Activated CD4-positive, alpha-beta T cell treated with anti-CD3 and anti-CD28 coated beads, Interleukin-2, amount 10 ng/mL, durations not matched to agents 7 days and 5 days (primary cell): ENCODE measurements around the gene COL6A1. TPM values are rescaled to one million over a fixed set of nuclear protein-coding genes. Genes with fewer than 3 reads are reported as not detected.
"Not testable (repeated sequence)": the region's sequence is repeated elsewhere in the genome, so short reads cannot be mapped to it uniquely, and the experiment has no call there.

ENCODE experiments used
- CTCF ChIA-PET: fragments of 350-600 bp; sonication (Branson Sonifier 250); formaldehyde crosslinking; loops from one replicate; lab custom pipeline; 2021; ENCODE audit warnings: antibody characterized with exemption; lab: Charles Lee
- POLR2A ChIA-PET: fragments of 350-600 bp; sonication (Branson Sonifier 250); formaldehyde crosslinking; loops from one replicate; lab custom pipeline; 2021; ENCODE audit warnings: antibody characterized with exemption; lab: Charles Lee
- DNase-seq: peaks from one replicate; pipeline ENCODE4 v3.0.0-alpha.2; 2020
- H3K27ac Mint-ChIP-seq: one replicate; pipeline ENCODE4 v1.8.0; 2021; ENCODE audit warnings: mild to moderate bottlenecking, moderate library complexity, mixed read lengths
- H3K27me3 Mint-ChIP-seq: one replicate; pipeline ENCODE4 v1.8.0; 2021; ENCODE audit warnings: mixed read lengths
- H3K36me3 Mint-ChIP-seq: one replicate; pipeline ENCODE4 v1.8.0; 2021; ENCODE audit warnings: low read depth, mixed read lengths
- H3K4me1 Mint-ChIP-seq: one replicate; pipeline ENCODE4 v1.8.0; 2021; ENCODE audit warnings: mixed read lengths
- H3K4me3 Mint-ChIP-seq: one replicate; pipeline ENCODE4 v1.8.0; 2021; ENCODE audit warnings: mild to moderate bottlenecking, moderate library complexity, mixed read lengths
- H3K9me3 Mint-ChIP-seq: one replicate; pipeline ENCODE4 v1.8.0; 2021; ENCODE audit warnings: mixed read lengths
- total RNA-seq, 2 experiments: library from RNA; stranded (reverse); gene quantifications; one replicate each; pipeline ENCODE4 v1.2.3, GENCODE V29; 2021

Gene COL6A1
- total RNA-seq, 2 experiments from 2014 or later = 0.27 to 0.40 TPM

DNA sequence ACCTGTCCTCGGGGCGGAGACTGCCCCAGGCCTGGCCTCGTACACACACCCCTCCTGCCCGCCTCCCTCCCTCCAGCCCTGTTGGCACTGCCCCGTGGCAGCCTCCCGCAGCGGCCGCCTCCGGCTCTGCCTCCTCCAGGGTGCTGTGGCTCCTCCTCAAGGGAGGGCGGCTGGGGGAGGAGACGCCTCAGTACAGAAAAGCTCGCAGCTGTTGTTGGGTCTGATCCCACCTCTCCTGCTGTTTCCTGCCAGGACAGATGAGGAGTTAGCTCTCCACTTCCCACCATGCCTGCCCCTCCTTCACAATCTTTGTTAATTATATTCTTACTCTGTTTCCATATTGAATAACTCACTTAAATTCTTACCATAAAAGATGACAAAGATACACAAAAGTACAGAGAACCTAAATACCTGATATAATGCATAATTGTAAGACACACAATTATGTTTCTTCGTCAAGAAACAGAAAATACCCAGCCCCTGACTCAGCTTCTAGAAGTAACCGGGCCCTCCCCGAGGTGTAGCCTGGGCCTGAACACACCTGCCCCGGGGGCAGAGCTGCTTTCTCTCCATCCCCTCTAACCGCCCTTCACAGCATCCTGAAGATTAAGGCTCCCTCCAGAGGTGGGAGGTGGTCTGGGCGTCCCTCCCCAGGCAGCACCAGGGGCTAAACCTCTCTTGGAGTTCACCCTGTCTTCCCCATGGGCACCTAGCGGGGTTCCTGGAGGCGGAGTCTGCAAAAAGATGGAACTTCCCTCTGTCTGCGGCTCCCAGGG is 30.6 kb upstream of the COL6A1 start:
- no peaks in the 10 kb centered on the region for H3K4me1 Mint-ChIP-seq
- H3K36me3 Mint-ChIP-seq = no peaks in the 10 kb centered on the region
- no peak overlapping the region for H3K4me3 Mint-ChIP-seq
- DNase-seq = no peak
- H3K27me3 Mint-ChIP-seq = peaks cover 14% of the 10 kb centered on the region
- POLR2A ChIA-PET = no interaction called here
- CTCF ChIA-PET = interaction anchor here (0.8 kb wide), 1 partner anchor 8 kb away, joined by 3 read pairs; no protein-coding TSS in a partner anchor
- H3K27ac Mint-ChIP-seq = no peak overlapping the region
- H3K9me3 Mint-ChIP-seq = peaks cover 3% of the 10 kb centered on the region

DNA sequence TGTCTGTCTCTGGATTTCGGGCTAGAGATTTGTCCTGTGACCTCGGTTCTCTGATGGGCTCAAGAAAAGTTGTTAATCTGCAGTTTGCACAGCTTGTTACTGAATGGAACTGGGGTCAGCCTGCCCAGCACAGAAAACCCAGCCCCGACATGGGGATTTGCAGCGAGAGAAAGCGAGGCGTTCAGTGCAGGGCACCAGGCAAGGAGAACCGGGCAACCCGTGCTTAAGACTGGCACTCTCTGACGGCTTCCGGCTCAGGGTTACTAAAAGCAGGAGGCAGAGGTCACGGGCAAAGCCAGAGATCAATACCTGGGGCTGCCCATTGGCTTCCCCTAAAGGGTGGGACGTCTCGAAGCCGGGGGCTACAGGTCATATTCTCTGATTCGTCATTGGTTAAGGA is 29.9 kb upstream of the COL6A1 start:
- DNase-seq = no peak
- H3K27me3 Mint-ChIP-seq = peaks cover 21% of the 10 kb centered on the region
- H3K4me1 Mint-ChIP-seq = no peaks in the 10 kb centered on the region
- POLR2A ChIA-PET = no interaction called here
- CTCF ChIA-PET = no interaction called here
- no peak overlapping the region for H3K27ac Mint-ChIP-seq
- peaks cover 3% of the 10 kb centered on the region for H3K9me3 Mint-ChIP-seq
- no peaks in the 10 kb centered on the region for H3K36me3 Mint-ChIP-seq
- H3K4me3 Mint-ChIP-seq = no peak overlapping the region

DNA sequence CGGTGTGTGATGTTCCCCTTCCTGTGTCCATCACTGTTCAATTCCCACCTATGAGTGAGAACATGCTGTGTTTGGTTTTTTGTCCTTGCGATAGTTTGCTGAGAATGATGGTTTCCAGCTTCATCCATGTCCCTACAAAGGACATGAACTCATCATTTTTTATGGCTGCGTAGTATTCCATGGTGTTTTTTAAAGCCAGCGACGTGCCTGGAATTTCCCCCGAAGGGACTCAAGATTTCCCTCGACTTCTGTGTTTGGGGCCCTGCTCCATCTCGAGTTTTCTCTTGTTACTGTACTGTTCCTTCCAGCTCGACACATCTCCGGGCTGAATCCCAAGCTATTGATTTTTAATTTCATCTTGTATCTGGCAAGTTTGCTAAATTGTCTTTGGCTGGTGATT is 29.0 kb upstream of the COL6A1 start:
- POLR2A ChIA-PET, H3K4me1 Mint-ChIP-seq, H3K27ac Mint-ChIP-seq, H3K9me3 Mint-ChIP-seq, DNase-seq, CTCF ChIA-PET, H3K36me3 Mint-ChIP-seq, H3K4me3 Mint-ChIP-seq: not testable (repeated sequence)
- peaks cover 22% of the 10 kb centered on the region for H3K27me3 Mint-ChIP-seq

DNA sequence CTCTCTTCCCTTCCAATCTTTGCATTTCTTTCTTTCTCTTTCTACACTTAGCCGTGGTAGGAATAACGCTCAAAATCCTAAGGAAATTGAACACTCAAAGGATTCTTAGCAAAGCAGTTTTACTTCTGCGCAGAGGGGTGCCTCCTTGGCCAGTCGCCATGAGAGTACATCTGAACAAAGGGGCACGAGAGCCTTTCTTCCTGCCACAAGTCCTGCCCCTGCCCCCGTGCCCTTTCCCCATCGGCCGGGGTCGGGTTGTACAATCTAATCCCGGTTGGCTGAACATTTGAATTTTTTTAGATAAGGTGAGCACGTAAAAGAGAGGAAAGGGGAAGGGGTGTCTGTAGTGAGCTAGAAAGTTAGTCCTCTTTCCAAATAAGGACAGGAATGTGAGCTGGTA is 28.6 kb upstream of the COL6A1 start:
- CTCF ChIA-PET = no interaction called here
- Mint-ChIP-seq H3K9me3 (peaks cover 3% of the 10 kb centered on the region), H3K27me3 (peaks cover 23% of the 10 kb centered on the region), H3K36me3 (no peaks in the 10 kb centered on the region), H3K27ac (no peak overlapping the region), H3K4me3 (no peak overlapping the region), H3K4me1 (peaks cover under 1% of the 10 kb centered on the region)
- DNase-seq = no peak
- POLR2A ChIA-PET = no interaction called here

DNA sequence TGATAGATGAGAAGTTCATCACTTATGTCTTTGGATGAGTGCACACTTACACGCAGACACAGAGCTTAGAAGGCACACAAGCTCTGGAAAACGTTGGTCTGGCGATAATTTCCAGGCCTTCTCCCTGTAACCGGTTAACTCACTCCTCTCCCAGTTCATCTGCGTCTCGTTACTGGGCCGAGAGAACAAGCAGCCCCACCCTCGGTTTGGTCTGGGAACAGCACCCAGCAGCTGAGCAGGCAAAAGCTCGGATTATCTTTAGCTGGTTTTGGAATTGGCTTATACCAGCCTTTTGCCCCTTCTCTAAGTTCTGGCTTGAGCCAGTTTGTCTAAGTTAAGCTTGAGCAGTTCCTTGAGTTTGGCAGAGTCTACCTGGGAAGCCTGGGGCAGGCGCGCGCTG is 27.3 kb upstream of the COL6A1 start:
- CTCF ChIA-PET = interaction anchor here (0.6 to 1.8 kb wide), 2 partner anchors 18 to 32 kb away, joined by 3 to 8 read pairs; no protein-coding TSS in a partner anchor
- H3K27ac Mint-ChIP-seq = no peak overlapping the region
- peaks cover 27% of the 10 kb centered on the region for H3K27me3 Mint-ChIP-seq
- peaks cover 3% of the 10 kb centered on the region for H3K9me3 Mint-ChIP-seq
- DNase-seq = no peak
- H3K4me3 Mint-ChIP-seq = no peak overlapping the region
- no peaks in the 10 kb centered on the region for H3K36me3 Mint-ChIP-seq
- POLR2A ChIA-PET = no interaction called here
- H3K4me1 Mint-ChIP-seq = peaks cover 3% of the 10 kb centered on the region

DNA sequence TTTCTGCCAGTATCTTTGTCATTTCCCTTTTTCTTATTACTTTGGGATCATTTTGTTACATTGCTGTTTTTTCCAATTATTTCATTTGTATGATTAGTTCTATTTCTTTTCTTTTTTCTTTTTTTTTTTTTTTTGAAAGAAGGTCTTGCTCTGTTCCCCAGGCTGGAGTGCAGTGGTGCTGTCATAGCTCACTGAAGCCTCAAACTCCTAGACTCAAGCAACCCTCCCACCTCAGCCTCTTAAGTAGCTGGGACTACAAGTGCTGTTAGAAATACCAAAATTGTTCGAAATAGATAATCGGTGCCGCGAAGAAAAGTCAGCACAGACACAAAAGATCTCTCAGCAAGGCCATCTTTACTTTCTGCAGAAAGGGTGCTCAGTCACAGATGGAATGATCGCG is 26.6 kb upstream of the COL6A1 start:
- CTCF ChIA-PET = interaction anchor here (0.7 to 1.8 kb wide), 2 partner anchors 18 to 88 kb away, joined by 3 to 8 read pairs; no protein-coding TSS in a partner anchor
- DNase-seq = no peak

DNA sequence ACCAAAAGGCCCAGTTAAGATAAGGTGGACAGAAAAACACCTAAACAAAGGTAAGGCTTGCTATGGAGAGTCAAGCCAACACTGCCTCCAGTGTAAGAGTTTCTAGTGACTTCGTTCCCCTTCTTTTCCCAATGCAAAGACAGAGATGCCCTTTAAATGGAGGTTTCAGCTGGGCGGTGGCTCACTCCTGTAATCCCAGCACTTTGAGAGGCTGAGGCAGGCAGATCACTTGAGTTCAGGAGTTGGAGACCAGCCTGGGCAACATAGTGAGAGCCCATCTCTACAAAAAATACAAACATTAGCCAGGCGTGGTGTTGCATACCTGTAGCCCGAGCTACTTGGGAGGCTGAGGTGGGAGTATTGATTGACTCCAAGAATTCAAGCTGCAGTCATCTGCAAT is 24.0 kb upstream of the COL6A1 start:
- DNase-seq = no peak
- Mint-ChIP-seq H3K9me3 (peaks cover 17% of the 10 kb centered on the region), H3K27me3 (peaks cover 27% of the 10 kb centered on the region), H3K27ac (no peak overlapping the region), H3K4me1 (peaks cover 3% of the 10 kb centered on the region), H3K4me3 (no peak overlapping the region), H3K36me3 (peaks cover 5% of the 10 kb centered on the region)
- ChIA-PET CTCF (no interaction called here), POLR2A (no interaction called here)

More for the DNA sequence above, 26.6 kb upstream of the COL6A1 start:
- no peak overlapping the region for H3K27ac Mint-ChIP-seq
- H3K36me3 Mint-ChIP-seq = no peaks in the 10 kb centered on the region
- H3K4me3 Mint-ChIP-seq = no peak overlapping the region
- H3K4me1 Mint-ChIP-seq = peaks cover 3% of the 10 kb centered on the region
- peaks cover 3% of the 10 kb centered on the region for H3K9me3 Mint-ChIP-seq
- POLR2A ChIA-PET = interaction anchor here (0.6 kb wide), 1 partner anchor 21 kb away, joined by 4 read pairs; no protein-coding TSS in a partner anchor
- H3K27me3 Mint-ChIP-seq = peaks cover 27% of the 10 kb centered on the region

DNA sequence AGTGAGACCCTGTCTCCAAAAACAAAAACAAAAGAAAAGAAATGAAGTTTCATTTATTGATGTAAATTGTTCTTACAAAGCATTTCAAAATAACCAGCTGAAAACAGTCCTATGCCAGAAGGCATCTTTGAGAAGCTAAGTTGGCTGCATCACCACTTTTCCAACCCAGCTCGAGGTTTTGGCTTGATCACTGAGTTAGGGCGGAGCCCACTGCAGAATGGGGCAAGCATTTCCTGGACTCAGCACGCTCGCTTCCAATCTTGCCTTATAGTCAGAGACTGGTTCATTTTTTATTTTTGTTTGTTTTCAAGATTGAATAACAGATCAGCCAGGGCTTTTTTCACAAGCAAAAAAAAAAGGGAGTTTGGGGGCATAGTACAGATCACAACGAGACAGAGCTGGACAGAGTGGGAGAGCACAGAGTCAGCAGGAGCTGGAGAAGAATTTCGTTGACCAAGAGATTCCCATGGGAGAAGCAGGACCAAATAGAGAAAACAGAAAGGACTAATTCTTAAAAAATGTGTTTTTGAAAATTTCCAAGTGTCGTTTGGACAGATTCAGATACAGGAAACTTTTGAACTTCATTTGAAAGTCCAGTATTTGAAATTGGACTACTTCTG is 23.5 kb upstream of the COL6A1 start:
- H3K4me1 Mint-ChIP-seq = peaks cover 3% of the 10 kb centered on the region
- ChIA-PET CTCF (interaction anchor here (0.6 to 0.9 kb wide), 2 partner anchors 12 to 106 kb away, joined by 4 read pairs; no protein-coding TSS in a partner anchor), POLR2A (no interaction called here)
- no peak overlapping the region for H3K4me3 Mint-ChIP-seq
- H3K9me3 Mint-ChIP-seq = peaks cover 17% of the 10 kb centered on the region
- peaks cover 5% of the 10 kb centered on the region for H3K36me3 Mint-ChIP-seq
- H3K27ac Mint-ChIP-seq = no peak overlapping the region
- DNase-seq = no peak
- H3K27me3 Mint-ChIP-seq = peaks cover 27% of the 10 kb centered on the region

DNA sequence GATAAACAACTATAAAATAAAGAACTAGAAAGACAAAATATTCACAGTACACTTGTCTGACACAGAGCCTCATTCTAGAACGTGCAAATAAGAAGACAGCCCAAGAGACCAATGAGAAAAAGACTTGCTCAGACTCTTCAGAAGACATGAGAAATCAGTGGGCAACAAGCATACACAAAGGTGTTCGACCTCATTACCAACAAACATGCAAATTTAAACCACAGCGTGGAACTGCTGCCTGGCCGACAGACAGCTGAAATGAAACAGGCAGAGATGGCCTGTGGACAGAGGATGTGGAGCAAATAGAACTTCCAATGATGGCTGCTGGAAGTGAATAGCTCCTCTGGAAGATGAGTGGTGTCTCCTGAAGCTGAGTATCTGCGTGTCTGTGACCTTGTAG is 22.4 kb upstream of the COL6A1 start:
- Mint-ChIP-seq H3K36me3 (peaks cover 5% of the 10 kb centered on the region), H3K9me3 (peaks cover 22% of the 10 kb centered on the region), H3K27ac (no peak overlapping the region), H3K4me1 (peaks cover 3% of the 10 kb centered on the region), H3K4me3 (no peak overlapping the region), H3K27me3 (peaks cover 21% of the 10 kb centered on the region)
- DNase-seq = no peak
- ChIA-PET CTCF (interaction anchor here (0.6 kb wide), 1 partner anchor 9 kb away, joined by 3 read pairs; no protein-coding TSS in a partner anchor), POLR2A (no interaction called here)

DNA sequence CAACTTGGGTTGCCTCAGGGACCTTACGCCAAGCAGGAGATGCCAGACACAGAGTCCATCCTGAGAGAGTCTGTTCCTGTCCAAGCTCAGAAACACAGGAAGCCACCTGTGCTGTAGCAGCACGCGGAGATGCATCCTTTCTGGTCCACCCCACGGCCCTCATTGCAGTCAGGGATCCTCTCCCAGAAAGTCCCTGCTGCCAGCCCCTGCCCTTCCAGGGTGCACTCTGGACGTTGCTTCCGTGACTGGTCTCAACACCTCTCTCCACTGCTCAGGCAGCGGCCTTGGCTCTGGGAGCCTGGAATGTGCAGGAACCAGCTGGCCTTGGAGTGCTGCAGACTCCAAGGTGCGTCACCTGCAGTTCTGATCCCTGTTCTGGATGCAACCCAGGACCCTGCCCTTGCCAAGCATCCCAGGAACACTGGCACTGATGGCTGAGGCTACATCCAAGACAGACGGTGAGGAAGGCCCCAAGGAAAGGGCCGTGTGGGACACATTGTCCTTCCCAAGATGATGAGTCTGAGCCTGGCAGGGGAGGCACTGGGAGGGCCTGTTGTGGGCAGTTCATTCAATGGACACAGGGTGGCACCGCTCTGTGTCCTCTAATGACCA is 21.7 kb upstream of the COL6A1 start:
- Mint-ChIP-seq H3K27me3 (peaks cover 17% of the 10 kb centered on the region), H3K9me3 (peaks cover 25% of the 10 kb centered on the region), H3K4me3 (no peak overlapping the region)

DNA sequence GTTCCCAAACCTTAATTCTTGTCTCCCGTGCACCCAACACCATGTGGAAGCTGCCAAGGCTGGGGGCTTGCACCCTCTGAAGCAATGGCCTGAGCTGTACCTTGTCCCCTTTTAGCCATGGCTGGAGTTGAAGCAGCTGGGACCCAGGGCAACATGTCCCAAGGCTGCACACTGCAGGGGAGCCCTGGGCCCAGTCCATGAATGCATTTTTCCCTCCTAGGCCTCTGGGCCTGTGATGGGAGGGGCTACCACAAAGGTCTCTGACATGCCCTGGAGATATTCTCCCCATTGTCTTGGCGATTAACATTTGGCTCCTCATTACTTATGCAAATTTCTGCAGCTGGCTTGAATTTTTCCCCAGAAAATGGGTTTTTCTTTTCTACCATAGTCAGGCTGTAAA is 20.2 kb upstream of the COL6A1 start:
- CTCF ChIA-PET, H3K4me1 Mint-ChIP-seq: not testable (repeated sequence)

More for the DNA sequence above, 21.7 kb upstream of the COL6A1 start:
- peaks cover 5% of the 10 kb centered on the region for H3K36me3 Mint-ChIP-seq
- POLR2A ChIA-PET = no interaction called here
- CTCF ChIA-PET = interaction anchor here (1.1 kb wide), 1 partner anchor 13 kb away, joined by 3 read pairs; no protein-coding TSS in a partner anchor
- H3K27ac Mint-ChIP-seq = no peak overlapping the region
- H3K4me1 Mint-ChIP-seq = peaks cover 3% of the 10 kb centered on the region
- no peak for DNase-seq

DNA sequence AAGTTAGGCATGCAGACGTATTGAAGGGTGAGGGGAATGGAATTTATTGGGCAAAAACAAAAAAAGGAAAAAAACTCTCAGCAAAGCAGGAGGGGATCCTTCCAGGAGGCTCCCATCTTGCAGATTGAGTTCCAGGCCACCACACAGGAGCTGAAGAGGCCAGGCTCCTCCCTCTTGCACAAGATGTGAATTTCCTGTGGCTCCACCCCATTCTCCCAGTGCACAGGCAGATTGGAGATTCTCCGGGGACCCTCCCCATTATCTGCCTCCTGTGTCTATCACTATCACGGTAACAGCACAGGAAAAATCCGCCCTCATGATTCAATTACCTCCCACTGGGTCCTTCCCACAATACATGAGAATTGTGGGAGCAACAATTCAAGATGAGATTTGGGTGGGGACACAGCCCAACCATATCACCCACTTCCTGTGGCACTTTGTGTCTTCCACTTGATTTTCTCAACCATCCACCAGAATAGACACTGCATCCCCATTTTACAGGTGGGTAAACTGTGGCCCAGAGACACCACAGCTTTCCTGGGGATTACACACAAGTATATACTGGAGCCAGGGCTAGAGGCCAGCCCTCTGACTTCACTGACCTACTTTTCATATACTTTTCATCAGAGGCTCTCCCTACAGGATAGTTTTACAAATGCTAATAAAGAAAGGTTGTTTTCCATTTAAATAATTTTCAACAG is 18.9 kb upstream of the COL6A1 start:
- CTCF ChIA-PET = no interaction called here
- peaks cover 28% of the 10 kb centered on the region for H3K9me3 Mint-ChIP-seq
- H3K4me3 Mint-ChIP-seq = no peak overlapping the region
- H3K27me3 Mint-ChIP-seq = peaks cover 7% of the 10 kb centered on the region
- peaks cover 3% of the 10 kb centered on the region for H3K4me1 Mint-ChIP-seq
- POLR2A ChIA-PET = no interaction called here
- no peak overlapping the region for H3K27ac Mint-ChIP-seq
- peaks cover 5% of the 10 kb centered on the region for H3K36me3 Mint-ChIP-seq
- DNase-seq = no peak

More for the DNA sequence above, 20.2 kb upstream of the COL6A1 start:
- H3K9me3 Mint-ChIP-seq = peaks cover 28% of the 10 kb centered on the region
- DNase-seq, POLR2A ChIA-PET, H3K36me3 Mint-ChIP-seq, H3K27ac Mint-ChIP-seq, H3K27me3 Mint-ChIP-seq, H3K4me3 Mint-ChIP-seq: not testable (repeated sequence)
